Liver (tissue), 9 donors: ENCODE measurements around the gene NOS3. TPM values are rescaled to one million over a fixed set of nuclear protein-coding genes. Genes with fewer than 3 reads are reported as not detected.

Experiments used
- DNase-seq: peaks from one replicate; pipeline ENCODE4 v3.0.0-alpha.2; 2017; ENCODE audit warnings: low spot score
- H3K27ac ChIP-seq, 2 donors: one replicate each; pipeline ENCODE4 v1.7.0; 2013; ENCODE audit warnings: inconsistent platforms in 2 of 2, low read length in 2 of 2, control low read depth in 1 of 2, low read depth in 1 of 2, mild to moderate bottlenecking in 1 of 2
- H3K27me3 ChIP-seq, 4 donors: one replicate each; pipeline versions ENCODE4 v1.6.1 to v1.7.0; 2013; ENCODE audit warnings: low read length in 3 of 4, inconsistent platforms in 1 of 4, mild to moderate bottlenecking in 1 of 4, moderate library complexity in 1 of 4; ENCODE audit not compliant: control insufficient read depth in 4 of 4, insufficient read depth in 4 of 4
- H3K36me3 ChIP-seq, 4 donors: one replicate each; pipeline versions ENCODE4 v1.6.1 to v1.7.0; 2013; ENCODE audit warnings: low read length in 3 of 4, mild to moderate bottlenecking in 3 of 4, low read depth in 1 of 4, moderate library complexity in 1 of 4; ENCODE audit not compliant: control insufficient read depth in 4 of 4, insufficient read depth in 3 of 4
- H3K4me1 ChIP-seq, 4 donors: one replicate each; pipeline versions ENCODE4 v1.6.1 to v1.7.0; 2013; ENCODE audit warnings: low read length in 3 of 4, mild to moderate bottlenecking in 3 of 4, moderate library complexity in 1 of 4; ENCODE audit not compliant: control insufficient read depth in 4 of 4, insufficient read depth in 4 of 4
- H3K4me3 ChIP-seq, 3 donors: one replicate each; pipeline versions ENCODE4 v1.6.1 to v1.7.0; 2013; ENCODE audit warnings: low read length in 3 of 3, control low read depth in 1 of 3, low read depth in 1 of 3, mild to moderate bottlenecking in 1 of 3
- H3K9ac ChIP-seq, 2 donors: one replicate each; pipeline ENCODE4 v1.7.0; 2013; ENCODE audit warnings: low read length in 2 of 2, mild to moderate bottlenecking in 2 of 2, moderate library complexity in 2 of 2, control low read depth in 1 of 2, low read depth in 1 of 2
- H3K9me3 ChIP-seq, 4 donors: one replicate each; pipeline versions ENCODE4 v1.6.1 to v1.7.0; 2013; ENCODE audit warnings: low read length in 3 of 4; ENCODE audit not compliant: control insufficient read depth in 4 of 4
- EGR1 ChIP-seq, 2 donors: IDR thresholded peaks; 2 replicates each; pipeline ENCODE4 v1.6.1; 2016 to 2018; ENCODE audit warnings: antibody characterized with exemption in 2 of 2, low read depth in 2 of 2
- FOXA1 ChIP-seq: IDR thresholded peaks from 2 replicates; pipeline ENCODE4 v1.6.1; 2016; ENCODE audit warnings: antibody characterized with exemption
- FOXA2 ChIP-seq: IDR thresholded peaks from 2 replicates; pipeline ENCODE4 v1.6.1; 2016; ENCODE audit warnings: antibody characterized with exemption
- GABPA ChIP-seq, 2 donors: IDR thresholded peaks in 1 of 2; conservative IDR thresholded peaks in 1 of 2; 2 replicates each; pipeline ENCODE4 v1.6.1; 2016; ENCODE audit warnings: antibody characterized with exemption in 2 of 2, mild to moderate bottlenecking in 1 of 2, moderate library complexity in 1 of 2
- HNF4A ChIP-seq, 2 donors: conservative IDR thresholded peaks; 2 replicates each; pipeline ENCODE4 v1.6.1; 2016; ENCODE audit warnings: antibody characterized with exemption in 2 of 2, mild to moderate bottlenecking in 2 of 2
- JUND ChIP-seq, 2 donors: IDR thresholded peaks; 2 replicates each; pipeline ENCODE4 v1.6.1; 2016; ENCODE audit warnings: antibody characterized with exemption in 2 of 2
- NR2F2 ChIP-seq: IDR thresholded peaks from 2 replicates; pipeline ENCODE4 v1.6.1; 2016; ENCODE audit warnings: antibody characterized with exemption
- RAD21 ChIP-seq, 2 donors: IDR thresholded peaks; 2 replicates each; pipeline ENCODE4 v1.6.1; 2016; ENCODE audit warnings: antibody characterized with exemption in 2 of 2, mild to moderate bottlenecking in 2 of 2
- RXRA ChIP-seq, 2 donors: IDR thresholded peaks; 2 replicates each; pipeline ENCODE4 v1.6.1; 2017 to 2018; ENCODE audit warnings: antibody characterized with exemption in 2 of 2, mild to moderate bottlenecking in 1 of 2
- SP1 ChIP-seq: IDR thresholded peaks from 2 replicates; pipeline ENCODE4 v1.6.1; 2018; ENCODE audit warnings: antibody characterized with exemption, mild to moderate bottlenecking
- TAF1 ChIP-seq: conservative IDR thresholded peaks from 2 replicates; pipeline ENCODE4 v1.6.1; 2016; ENCODE audit warnings: antibody characterized with exemption, mild to moderate bottlenecking
- YY1 ChIP-seq: IDR thresholded peaks from 2 replicates; pipeline ENCODE4 v1.6.1; 2016; ENCODE audit warnings: antibody characterized with exemption, mild to moderate bottlenecking
- WGBS: extraction: QIAGEN DNeasy Blood & Tissue Kit; methylation state at CpG from one replicate; pipeline ENCODE4 v1.1.7; 2013; 5-methylcytosine and 5-hydroxymethylcytosine counted together
- polyA plus RNA-seq, 2 donors: library from polyadenylated mRNA; stranded (reverse) in 1 of 2; unstranded in 1 of 2; fragments of 200-250 nt in 1 of 2; fragments of >200 nt in 1 of 2; fragmentation: Nextera tagmentation in 1 of 2; extraction: Ambion mirVana in 1 of 2; gene quantifications; one replicate each; pipeline versions ENCODE4 v1.2.1 to v1.2.3, GENCODE V29; 2013 to 2015
- total RNA-seq, 2 donors: library from RNA; depleted of rRNA; stranded (reverse); fragments of >200 nt; gene quantifications; one replicate each; pipeline ENCODE4 v1.2.3, GENCODE V29; 2014
- TF ChIP-seq, protein P1 (sequence below): fragments of 150-350 bp; IDR thresholded peaks from 2 replicates; pipeline ENCODE4 v1.5.1; 2017; ENCODE audit warnings: improper control_type of control experiment, low read depth, low read length; ENCODE audit not compliant: missing input control
- TF ChIP-seq, protein P2 (sequence below): IDR thresholded peaks from 2 replicates; pipeline ENCODE4 v1.6.1; 2016; ENCODE audit warnings: antibody characterized with exemption, mild to moderate bottlenecking
- TF ChIP-seq, protein P3 (sequence below): IDR thresholded peaks from 2 replicates; pipeline ENCODE4 v1.6.1; 2016; ENCODE audit warnings: antibody characterized with exemption
- TF ChIP-seq, protein P4 (sequence below): IDR thresholded peaks from 2 replicates; pipeline ENCODE4 v1.6.1; 2016; ENCODE audit warnings: antibody characterized with exemption
- donor health status: healthy.
- donor health status: healthy.
- donor health status: healthy.
- donor health status: healthy.
- donor health status: healthy.

NOS3 gene
- total and polyA plus RNA-seq, 4 donors: 1.6 to 6.1 (median 5.1) TPM

DNA sequence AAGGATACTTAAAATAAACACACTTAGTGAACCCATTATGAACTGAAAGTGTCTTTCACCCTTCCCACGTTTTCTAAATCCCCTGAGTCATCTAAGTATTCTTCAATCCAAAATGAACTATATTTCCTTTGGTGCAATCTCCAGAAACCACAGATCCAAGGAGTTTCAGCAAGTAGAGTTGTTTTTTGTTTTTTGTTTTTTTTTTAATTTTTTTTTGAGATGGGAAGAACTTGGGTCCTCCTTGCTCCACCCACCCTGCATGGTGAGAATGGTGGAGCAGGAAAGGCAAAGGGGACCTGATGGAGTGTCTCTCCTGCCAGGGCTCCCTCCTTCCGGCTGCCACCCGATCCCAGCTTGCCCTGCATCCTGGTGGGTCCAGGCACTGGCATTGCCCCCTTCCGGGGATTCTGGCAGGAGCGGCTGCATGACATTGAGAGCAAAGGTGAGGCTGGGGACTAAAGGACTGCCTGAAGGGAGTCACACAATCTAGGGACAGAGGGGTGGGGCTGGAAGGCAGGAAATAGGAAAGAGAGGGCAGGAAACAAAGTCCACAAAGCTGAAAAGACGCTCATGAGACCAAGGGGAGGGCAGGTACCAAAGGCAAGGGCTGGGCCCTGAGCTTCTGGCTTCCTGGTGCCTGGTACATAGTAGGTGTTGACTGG is 21.3 kb downstream of the NOS3 start:
- peaks cover 2 to 29% (median 9%) of the 10 kb centered on the region in 4 donors for H3K4me1 ChIP-seq
- H3K9ac ChIP-seq: no peak overlapping the region
- H3K27ac ChIP-seq: no peak overlapping the region

More for the DNA sequence above, 21.3 kb downstream of the NOS3 start:
- no peaks in the 10 kb centered on the region for H3K9me3 ChIP-seq
- 43% methylated on average over 6 of the region's 6 CpGs for WGBS
- TF ChIP-seq GABPA (IDR thresholded peaks at IDR 0.05 in 1 of 2, conservative IDR thresholded peaks at IDR 0.05 in 1 of 2) (no peak), EGR1 (IDR thresholded peaks at IDR 0.05; ENCODE audit: low read depth in 2 of 2) (no peak), FOXA1 (no peak), TAF1 (no peak), RXRA (IDR thresholded peaks at IDR 0.05) (no peak), JUND (IDR thresholded peaks at IDR 0.05) (no peak), YY1 (no peak), RAD21 (IDR thresholded peaks at IDR 0.05) (no peak), HNF4A (conservative IDR thresholded peaks at IDR 0.05) (no peak), SP1 (no peak), FOXA2 (no peak), NR2F2 (no peak)
- TF ChIP-seq, protein P1, sequence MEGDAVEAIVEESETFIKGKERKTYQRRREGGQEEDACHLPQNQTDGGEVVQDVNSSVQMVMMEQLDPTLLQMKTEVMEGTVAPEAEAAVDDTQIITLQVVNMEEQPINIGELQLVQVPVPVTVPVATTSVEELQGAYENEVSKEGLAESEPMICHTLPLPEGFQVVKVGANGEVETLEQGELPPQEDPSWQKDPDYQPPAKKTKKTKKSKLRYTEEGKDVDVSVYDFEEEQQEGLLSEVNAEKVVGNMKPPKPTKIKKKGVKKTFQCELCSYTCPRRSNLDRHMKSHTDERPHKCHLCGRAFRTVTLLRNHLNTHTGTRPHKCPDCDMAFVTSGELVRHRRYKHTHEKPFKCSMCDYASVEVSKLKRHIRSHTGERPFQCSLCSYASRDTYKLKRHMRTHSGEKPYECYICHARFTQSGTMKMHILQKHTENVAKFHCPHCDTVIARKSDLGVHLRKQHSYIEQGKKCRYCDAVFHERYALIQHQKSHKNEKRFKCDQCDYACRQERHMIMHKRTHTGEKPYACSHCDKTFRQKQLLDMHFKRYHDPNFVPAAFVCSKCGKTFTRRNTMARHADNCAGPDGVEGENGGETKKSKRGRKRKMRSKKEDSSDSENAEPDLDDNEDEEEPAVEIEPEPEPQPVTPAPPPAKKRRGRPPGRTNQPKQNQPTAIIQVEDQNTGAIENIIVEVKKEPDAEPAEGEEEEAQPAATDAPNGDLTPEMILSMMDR: no peak
- TF ChIP-seq, protein P2, sequence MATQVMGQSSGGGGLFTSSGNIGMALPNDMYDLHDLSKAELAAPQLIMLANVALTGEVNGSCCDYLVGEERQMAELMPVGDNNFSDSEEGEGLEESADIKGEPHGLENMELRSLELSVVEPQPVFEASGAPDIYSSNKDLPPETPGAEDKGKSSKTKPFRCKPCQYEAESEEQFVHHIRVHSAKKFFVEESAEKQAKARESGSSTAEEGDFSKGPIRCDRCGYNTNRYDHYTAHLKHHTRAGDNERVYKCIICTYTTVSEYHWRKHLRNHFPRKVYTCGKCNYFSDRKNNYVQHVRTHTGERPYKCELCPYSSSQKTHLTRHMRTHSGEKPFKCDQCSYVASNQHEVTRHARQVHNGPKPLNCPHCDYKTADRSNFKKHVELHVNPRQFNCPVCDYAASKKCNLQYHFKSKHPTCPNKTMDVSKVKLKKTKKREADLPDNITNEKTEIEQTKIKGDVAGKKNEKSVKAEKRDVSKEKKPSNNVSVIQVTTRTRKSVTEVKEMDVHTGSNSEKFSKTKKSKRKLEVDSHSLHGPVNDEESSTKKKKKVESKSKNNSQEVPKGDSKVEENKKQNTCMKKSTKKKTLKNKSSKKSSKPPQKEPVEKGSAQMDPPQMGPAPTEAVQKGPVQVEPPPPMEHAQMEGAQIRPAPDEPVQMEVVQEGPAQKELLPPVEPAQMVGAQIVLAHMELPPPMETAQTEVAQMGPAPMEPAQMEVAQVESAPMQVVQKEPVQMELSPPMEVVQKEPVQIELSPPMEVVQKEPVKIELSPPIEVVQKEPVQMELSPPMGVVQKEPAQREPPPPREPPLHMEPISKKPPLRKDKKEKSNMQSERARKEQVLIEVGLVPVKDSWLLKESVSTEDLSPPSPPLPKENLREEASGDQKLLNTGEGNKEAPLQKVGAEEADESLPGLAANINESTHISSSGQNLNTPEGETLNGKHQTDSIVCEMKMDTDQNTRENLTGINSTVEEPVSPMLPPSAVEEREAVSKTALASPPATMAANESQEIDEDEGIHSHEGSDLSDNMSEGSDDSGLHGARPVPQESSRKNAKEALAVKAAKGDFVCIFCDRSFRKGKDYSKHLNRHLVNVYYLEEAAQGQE: no peak
- TF ChIP-seq, protein P3, sequence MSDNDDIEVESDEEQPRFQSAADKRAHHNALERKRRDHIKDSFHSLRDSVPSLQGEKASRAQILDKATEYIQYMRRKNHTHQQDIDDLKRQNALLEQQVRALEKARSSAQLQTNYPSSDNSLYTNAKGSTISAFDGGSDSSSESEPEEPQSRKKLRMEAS: no peak
- TF ChIP-seq, protein P4, sequence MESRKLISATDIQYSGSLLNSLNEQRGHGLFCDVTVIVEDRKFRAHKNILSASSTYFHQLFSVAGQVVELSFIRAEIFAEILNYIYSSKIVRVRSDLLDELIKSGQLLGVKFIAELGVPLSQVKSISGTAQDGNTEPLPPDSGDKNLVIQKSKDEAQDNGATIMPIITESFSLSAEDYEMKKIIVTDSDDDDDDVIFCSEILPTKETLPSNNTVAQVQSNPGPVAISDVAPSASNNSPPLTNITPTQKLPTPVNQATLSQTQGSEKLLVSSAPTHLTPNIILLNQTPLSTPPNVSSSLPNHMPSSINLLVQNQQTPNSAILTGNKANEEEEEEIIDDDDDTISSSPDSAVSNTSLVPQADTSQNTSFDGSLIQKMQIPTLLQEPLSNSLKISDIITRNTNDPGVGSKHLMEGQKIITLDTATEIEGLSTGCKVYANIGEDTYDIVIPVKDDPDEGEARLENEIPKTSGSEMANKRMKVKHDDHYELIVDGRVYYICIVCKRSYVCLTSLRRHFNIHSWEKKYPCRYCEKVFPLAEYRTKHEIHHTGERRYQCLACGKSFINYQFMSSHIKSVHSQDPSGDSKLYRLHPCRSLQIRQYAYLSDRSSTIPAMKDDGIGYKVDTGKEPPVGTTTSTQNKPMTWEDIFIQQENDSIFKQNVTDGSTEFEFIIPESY: no peak
- H3K27me3 ChIP-seq: peaks cover 0 to 4% (median under 1%) of the 10 kb centered on the region in 4 donors
- no peak overlapping the region for H3K4me3 ChIP-seq
- H3K36me3 ChIP-seq: no peaks in the 10 kb centered on the region
- no peak for DNase-seq
